ENCODE data around the gene METRNL. TPM values are rescaled to one million over a fixed set of nuclear protein-coding genes. Genes with fewer than 3 reads are reported as not detected.

The METRNL gene
- total RNA-seq, 1 donor from 2014 or later = 79.9 TPM

DNA sequence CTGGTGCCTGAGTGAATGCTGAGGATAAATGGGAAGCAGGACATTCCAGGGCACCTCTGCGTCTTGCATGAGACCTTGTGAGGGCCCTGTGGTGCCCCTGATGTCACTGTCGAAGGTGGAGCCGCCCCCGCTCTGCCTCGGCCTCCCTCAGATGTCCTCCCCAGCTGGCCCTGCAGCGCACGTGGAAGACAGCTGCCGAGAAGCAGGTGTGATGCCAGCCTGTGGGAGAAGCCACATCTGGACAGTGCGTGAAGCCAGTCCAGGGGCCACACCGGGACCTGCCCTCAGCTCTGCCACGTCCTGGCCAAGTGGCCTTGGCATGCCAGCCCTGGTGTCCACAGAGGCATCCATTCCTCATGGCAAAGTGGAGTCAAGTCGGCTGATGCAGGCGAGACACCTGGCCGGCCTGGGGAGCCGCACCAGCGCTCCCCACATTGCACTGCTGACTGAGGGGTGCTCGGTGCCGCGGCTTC is 21.6 kb upstream of the METRNL start:
- H3K9me3 ChIP-seq = no peaks in the 10 kb centered on the region
- no peak overlapping the region for H3K27ac ChIP-seq
- H3K27me3 ChIP-seq = no peaks in the 10 kb centered on the region
- DNase-seq = peak; percentile 65
- peaks cover 8% of the 10 kb centered on the region for H3K4me1 ChIP-seq
- no peaks in the 10 kb centered on the region for H3K36me3 ChIP-seq
- TF ChIP-seq CTCF (IDR thresholded peaks at IDR 0.05) = no peak
- no peak overlapping the region for H3K4me3 ChIP-seq
- no peak for ATAC-seq
- intact Hi-C loops (cut with DNase I) = no loop called here

- no peaks in the 10 kb centered on the region for H3K27me3 ChIP-seq
- no peaks in the 10 kb centered on the region for H3K36me3 ChIP-seq
- ATAC-seq = no peak
- peaks cover 3% of the 10 kb centered on the region for H3K4me1 ChIP-seq
- no peaks in the 10 kb centered on the region for H3K9me3 ChIP-seq
- no peak for TF ChIP-seq CTCF (IDR thresholded peaks at IDR 0.05)
- no peak overlapping the region for H3K4me3 ChIP-seq
- intact Hi-C loops (cut with DNase I) = no loop called here
- DNase-seq = no peak
- no peak overlapping the region for H3K27ac ChIP-seq
These were observed 21.1 kb upstream of the METRNL start for GRCh38 chr17:83058266-83058798.

DNA sequence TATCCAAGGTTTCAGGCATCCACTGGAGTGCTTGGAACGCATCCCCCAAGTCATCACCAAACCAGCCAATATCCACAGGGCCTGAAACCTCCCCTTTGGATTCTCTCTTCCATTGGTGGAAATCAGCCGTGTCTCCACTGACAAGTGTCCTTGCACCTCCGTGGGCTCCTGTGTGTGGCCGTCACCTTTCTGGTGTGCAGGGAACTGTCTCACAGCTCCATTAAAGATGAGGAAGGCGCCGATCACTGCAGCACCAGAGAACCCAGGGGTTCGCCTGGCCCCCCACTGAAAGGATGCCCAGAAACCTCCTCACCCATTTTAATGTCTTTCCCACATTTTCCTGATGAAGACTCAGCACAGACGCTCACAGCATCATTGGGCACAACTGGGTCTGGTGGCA is 17.8 kb upstream of the METRNL start:
- Histone ChIP-seq H3K27ac (no peak overlapping the region), H3K9me3 (no peaks in the 10 kb centered on the region), H3K36me3 (no peaks in the 10 kb centered on the region), H3K4me3 (no peak overlapping the region), H3K27me3 (no peaks in the 10 kb centered on the region), H3K4me1 (peaks cover 6% of the 10 kb centered on the region)
- DNase-seq (no peak), ATAC-seq (no peak)
- TF ChIP-seq CTCF (IDR thresholded peaks at IDR 0.05) = no peak
- intact Hi-C loops (cut with DNase I) = no loop called here

GRCh38 chr17:83062011-83062817 is 17.2 kb upstream of the METRNL start:
- peak; percentile 59 for DNase-seq
- Histone ChIP-seq H3K9me3 (no peaks in the 10 kb centered on the region), H3K4me3 (no peak overlapping the region), H3K27me3 (no peaks in the 10 kb centered on the region), H3K36me3 (no peaks in the 10 kb centered on the region), H3K27ac (no peak overlapping the region), H3K4me1 (peaks cover 6% of the 10 kb centered on the region)
- TF ChIP-seq CTCF (IDR thresholded peaks at IDR 0.05) = no peak
- intact Hi-C loops (cut with DNase I) = no loop called here
- ATAC-seq = no peak

- no peak for TF ChIP-seq CTCF (IDR thresholded peaks at IDR 0.05)
- Histone ChIP-seq H3K27me3 (no peaks in the 10 kb centered on the region), H3K4me3 (no peak overlapping the region), H3K4me1 (peaks cover 6% of the 10 kb centered on the region), H3K27ac (no peak overlapping the region), H3K36me3 (no peaks in the 10 kb centered on the region), H3K9me3 (no peaks in the 10 kb centered on the region)
- ATAC-seq = no peak
- DNase-seq = peak; percentile 57
- intact Hi-C loops (cut with DNase I) = no loop called here
These were observed 16.4 kb upstream of the METRNL start for GRCh38 chr17:83062818-83063671.

Data from upper lobe of right lung (tissue), 1 donor.